Activated CD8-positive, alpha-beta T cell treated with anti-CD3 and anti-CD28 coated beads for 36 hours (primary cell): ENCODE measurements around the gene SMAD2. TPM values are rescaled to one million over a fixed set of nuclear protein-coding genes. Genes with fewer than 3 reads are reported as not detected.
A peak's percentile ranks its signal among the peaks of the same experiment; 100 is the strongest.

ENCODE experiments used
- ATAC-seq: fragments of 200-7000 bp; cut with Tn5 transposase; one replicate; pipeline ENCODE4 v1.10.0; 2021; ENCODE audit warnings: mild to moderate bottlenecking, moderate library complexity
- CTCF ChIA-PET: fragments of 350-600 bp; sonication (Branson Sonifier 250); formaldehyde crosslinking; loops from one replicate; lab custom pipeline; 2021; ENCODE audit warnings: antibody characterized with exemption; lab: Charles Lee
- POLR2A ChIA-PET: fragments of 350-600 bp; sonication (Branson Sonifier 250); formaldehyde crosslinking; loops from one replicate; lab custom pipeline; 2021; ENCODE audit warnings: antibody characterized with exemption; lab: Charles Lee
- DNase-seq: peaks from one replicate; pipeline ENCODE4 v3.0.0-alpha.2; 2020
- H3K27ac Mint-ChIP-seq: one replicate; pipeline ENCODE4 v1.8.0; 2021; ENCODE audit warnings: mild to moderate bottlenecking, mixed read lengths
- H3K27me3 Mint-ChIP-seq: one replicate; pipeline ENCODE4 v1.8.0; 2021; ENCODE audit warnings: mixed read lengths
- H3K36me3 Mint-ChIP-seq: one replicate; pipeline ENCODE4 v1.8.0; 2021; ENCODE audit warnings: low read depth, mixed read lengths
- H3K4me1 Mint-ChIP-seq: one replicate; pipeline ENCODE4 v1.8.0; 2021; ENCODE audit warnings: low read depth, mixed read lengths
- H3K4me3 Mint-ChIP-seq: one replicate; pipeline ENCODE4 v1.8.0; 2021; ENCODE audit warnings: mild to moderate bottlenecking, moderate library complexity, mixed read lengths
- H3K9me3 Mint-ChIP-seq: one replicate; pipeline ENCODE4 v1.8.0; 2021; ENCODE audit warnings: mixed read lengths
- CTCF ChIP-seq: fragments of 200-600 bp; IDR thresholded peaks from one replicate; pipeline ENCODE4 v1.8.0; 2022; ENCODE audit warnings: antibody characterized with exemption, mild to moderate bottlenecking
- intact Hi-C: fragments of 100-400 bp; cut with micrococcal nuclease; formaldehyde crosslinking; loops from one replicate; pipeline ENCODE4 v1.10.0; 2022
- total RNA-seq, 2 experiments: library from RNA; stranded (reverse); gene quantifications; one replicate each; pipeline ENCODE4 v1.2.3, GENCODE V29; 2021

The SMAD2 gene
- total RNA-seq, 2 experiments from 2014 or later = 141 to 142 TPM

GRCh38 chr18:47870605-47871004 is 59.9 kb downstream of the SMAD2 start:
- H3K27ac Mint-ChIP-seq = peak overlapping the region; percentile 57
- peaks cover 31% of the 10 kb centered on the region for H3K36me3 Mint-ChIP-seq
- TF ChIP-seq CTCF = no peak
- peaks cover 44% of the 10 kb centered on the region for H3K4me1 Mint-ChIP-seq
- H3K4me3 Mint-ChIP-seq = no peak overlapping the region
- ChIA-PET POLR2A (interaction anchor here (1.4 kb wide), 1 partner anchor 14 kb away, joined by 4 read pairs; no protein-coding TSS in a partner anchor), CTCF (interaction anchor here (0.8 to 1.7 kb wide), 7 partner anchors 19 to 127 kb away, joined by 3 to 9 read pairs (median 3); no protein-coding TSS in a partner anchor)
- ATAC-seq (peak; percentile 55), DNase-seq (no peak)
- H3K9me3 Mint-ChIP-seq = no peaks in the 10 kb centered on the region
- no peaks in the 10 kb centered on the region for H3K27me3 Mint-ChIP-seq
- intact Hi-C loops = loop anchor here (10.0 kb wide), 1 partner anchor 54 kb away; no protein-coding TSS in a partner anchor

- Mint-ChIP-seq H3K9me3 (no peaks in the 10 kb centered on the region), H3K4me1 (peaks cover 31% of the 10 kb centered on the region), H3K27me3 (no peaks in the 10 kb centered on the region), H3K36me3 (peaks cover 44% of the 10 kb centered on the region), H3K4me3 (no peak overlapping the region), H3K27ac (no peak overlapping the region)
- DNase-seq (no peak), ATAC-seq (no peak)
- intact Hi-C loops = no loop called here
- ChIA-PET CTCF (interaction anchor here (1.3 kb wide), 1 partner anchor 65 kb away, joined by 3 read pairs; no protein-coding TSS in a partner anchor), POLR2A (no interaction called here)
- no peak for TF ChIP-seq CTCF
Observed at GRCh38 chr18:47868744-47869143, 61.7 kb downstream of the SMAD2 start.

GRCh38 chr18:47865183-47865582 is 65.3 kb downstream of the SMAD2 start:
- H3K4me1 Mint-ChIP-seq = peaks cover 6% of the 10 kb centered on the region
- no peak overlapping the region for H3K27ac Mint-ChIP-seq
- H3K36me3 Mint-ChIP-seq = peaks cover 57% of the 10 kb centered on the region
- POLR2A ChIA-PET = no interaction called here
- no peaks in the 10 kb centered on the region for H3K9me3 Mint-ChIP-seq
- intact Hi-C loops = no loop called here
- CTCF ChIA-PET = no interaction called here
- ATAC-seq = no peak
- DNase-seq = no peak
- H3K27me3 Mint-ChIP-seq = no peaks in the 10 kb centered on the region
- no peak for TF ChIP-seq CTCF
- no peak overlapping the region for H3K4me3 Mint-ChIP-seq

DNA sequence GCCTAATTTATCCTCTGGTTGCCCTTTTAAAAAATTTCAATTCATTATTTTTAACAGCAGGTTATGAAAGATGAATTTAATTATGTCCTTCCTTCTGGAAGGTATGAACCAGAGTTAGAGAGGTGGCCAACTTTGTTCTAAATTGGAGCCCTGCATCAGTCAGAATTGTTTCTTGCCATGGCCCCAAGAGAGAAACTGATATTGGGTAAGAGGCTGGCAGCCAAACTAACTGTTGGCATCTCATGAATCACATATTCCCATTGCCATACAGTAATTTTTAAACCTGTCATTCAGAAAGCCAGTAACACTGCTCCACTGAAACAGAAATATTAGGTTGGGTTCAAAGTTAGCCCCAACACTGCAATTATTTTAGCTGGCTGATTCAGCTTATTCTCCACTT is 67.4 kb downstream of the SMAD2 start:
- ChIA-PET POLR2A (interaction anchor here (0.7 kb wide), 1 partner anchor 26 kb away, joined by 3 read pairs; no protein-coding TSS in a partner anchor), CTCF (no interaction called here)
- TF ChIP-seq CTCF = no peak
- Mint-ChIP-seq H3K9me3 (peaks cover 9% of the 10 kb centered on the region), H3K4me3 (no peak overlapping the region), H3K4me1 (peaks cover 3% of the 10 kb centered on the region), H3K27me3 (no peaks in the 10 kb centered on the region), H3K36me3 (peaks cover 62% of the 10 kb centered on the region), H3K27ac (no peak overlapping the region)
- no peak for DNase-seq
- ATAC-seq = no peak
- intact Hi-C loops = no loop called here

- no peak for ATAC-seq
- CTCF ChIA-PET = interaction anchor here (1.5 kb wide), 1 partner anchor 10 kb away, joined by 3 read pairs; no protein-coding TSS in a partner anchor
- DNase-seq = no peak
- peaks cover 69% of the 10 kb centered on the region for H3K36me3 Mint-ChIP-seq
- H3K9me3 Mint-ChIP-seq = peaks cover 28% of the 10 kb centered on the region
- no peak overlapping the region for H3K27ac Mint-ChIP-seq
- H3K4me3 Mint-ChIP-seq = no peak overlapping the region
- POLR2A ChIA-PET = no interaction called here
- H3K4me1 Mint-ChIP-seq = no peaks in the 10 kb centered on the region
- intact Hi-C loops = no loop called here
- TF ChIP-seq CTCF = no peak
- H3K27me3 Mint-ChIP-seq = no peaks in the 10 kb centered on the region
Observed at GRCh38 chr18:47858607-47859006, 71.9 kb downstream of the SMAD2 start.
